GM19395 (cell line): Measurements from ENCODE around the gene HSFX1.
"Not testable (repeated sequence)": the region's sequence is repeated elsewhere in the genome, so short reads cannot be mapped to it uniquely, and the experiment has no call there.

Experiments
- ATAC-seq: cut with Tn5 transposase; IDR thresholded peaks from one replicate; pipeline ENCODE4 v1.9.1; 2021; ENCODE audit warnings: mild to moderate bottlenecking, moderate library complexity; ENCODE audit not compliant: unreplicated experiment

HSFX1 gene, protein sequence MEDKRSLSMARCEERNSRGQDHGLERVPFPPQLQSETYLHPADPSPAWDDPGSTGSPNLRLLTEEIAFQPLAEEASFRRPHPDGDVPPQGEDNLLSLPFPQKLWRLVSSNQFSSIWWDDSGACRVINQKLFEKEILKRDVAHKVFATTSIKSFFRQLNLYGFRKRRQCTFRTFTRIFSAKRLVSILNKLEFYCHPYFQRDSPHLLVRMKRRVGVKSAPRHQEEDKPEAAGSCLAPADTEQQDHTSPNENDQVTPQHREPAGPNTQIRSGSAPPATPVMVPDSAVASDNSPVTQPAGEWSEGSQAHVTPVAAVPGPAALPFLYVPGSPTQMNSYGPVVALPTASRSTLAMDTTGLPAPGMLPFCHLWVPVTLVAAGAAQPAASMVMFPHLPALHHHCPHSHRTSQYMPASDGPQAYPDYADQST

GRCh38 chrX:149773768-149774167, at the start of gene HSFX1:
Gene HSFX1 (plus strand): TSS chrX:149774068. CDS start chrX:149774682, 614 bp downstream.
- not testable (repeated sequence) for ATAC-seq

DNA sequence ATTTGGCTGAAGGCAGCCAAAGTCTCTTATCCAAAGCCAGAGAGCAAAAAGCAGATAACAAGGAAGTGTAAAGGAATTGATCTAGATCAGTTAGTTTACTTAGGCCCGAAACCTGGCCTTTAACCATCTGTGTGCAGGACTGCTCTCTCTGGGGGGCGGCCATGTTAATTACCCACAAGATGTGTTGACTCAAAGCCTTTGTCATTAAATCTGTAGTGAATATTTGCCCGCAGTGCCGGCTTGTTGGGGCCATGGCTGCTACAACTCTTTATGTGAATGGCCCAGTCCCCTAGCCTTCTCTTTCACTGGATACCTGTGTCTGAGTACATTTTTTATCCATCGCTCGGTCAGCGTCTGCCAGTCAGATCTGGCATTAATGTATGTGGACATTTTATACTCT, 46.6 kb upstream of the HSFX1 start:
- not testable (repeated sequence) for ATAC-seq

- ATAC-seq, result not testable (repeated sequence)
Observed at GRCh38 chrX:149742269-149742668, 31.6 kb upstream of the HSFX1 start.

- not testable (repeated sequence) for ATAC-seq
Observed at GRCh38 chrX:149746390-149747007, 27.4 kb upstream of the HSFX1 start.

GRCh38 chrX:149757206-149758067, 16.4 kb upstream of the HSFX1 start:
- ATAC-seq, result no peak

DNA sequence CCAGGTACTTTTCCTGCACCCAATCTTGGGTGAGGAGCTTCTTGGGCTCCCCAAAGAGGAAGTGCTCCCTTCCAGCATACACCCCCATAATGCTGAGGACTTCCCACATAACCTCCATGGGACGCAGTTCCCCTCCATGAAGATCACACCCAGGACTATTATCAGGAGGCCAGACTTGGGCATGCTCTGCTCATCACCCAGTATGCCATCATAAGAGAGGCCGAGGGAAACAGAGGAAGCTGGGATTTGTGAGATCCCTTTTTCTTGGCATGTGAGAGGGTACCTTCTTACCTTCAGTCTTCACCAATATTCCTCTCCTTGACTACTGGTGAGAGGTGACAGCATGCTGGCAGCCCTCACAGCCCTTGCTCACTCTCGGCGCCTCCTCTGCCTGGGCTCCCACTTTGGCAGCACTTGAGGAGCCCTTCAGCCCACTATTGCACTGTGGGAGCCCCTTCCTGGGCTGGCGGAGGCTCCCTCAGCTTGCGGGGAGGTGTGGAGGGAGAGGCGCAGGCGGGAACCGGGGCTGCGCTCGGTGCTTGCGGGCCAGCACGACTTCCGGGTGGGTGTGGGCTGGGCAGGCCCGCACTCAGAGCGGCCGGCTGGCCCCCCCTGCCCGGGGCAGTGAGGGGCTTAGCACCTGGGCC, 15.7 kb upstream of the HSFX1 start:
- ATAC-seq, result no peak

GRCh38 chrX:149758715-149759078, 15.2 kb upstream of the HSFX1 start:
- ATAC-seq, result not testable (repeated sequence)

DNA sequence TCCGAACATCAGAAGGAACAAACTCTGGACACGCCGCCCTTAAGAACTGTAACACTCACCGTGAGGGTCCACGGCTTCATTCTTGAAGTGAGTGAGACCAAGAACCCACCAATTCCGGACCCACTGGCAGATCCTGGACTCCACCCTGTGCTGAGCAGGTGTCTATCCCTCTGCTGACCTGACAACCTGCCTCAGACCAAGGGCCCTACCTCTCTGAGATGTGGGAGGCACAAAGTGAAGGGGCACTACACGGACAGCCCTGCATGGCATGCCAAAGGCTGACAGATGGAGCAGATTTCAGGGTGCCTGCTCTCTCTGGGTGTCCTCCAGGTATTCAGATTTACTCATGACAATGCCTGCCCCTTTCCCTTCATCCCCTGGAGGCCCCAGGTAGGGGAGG, 14.0 kb upstream of the HSFX1 start:
- ATAC-seq, result no peak

DNA sequence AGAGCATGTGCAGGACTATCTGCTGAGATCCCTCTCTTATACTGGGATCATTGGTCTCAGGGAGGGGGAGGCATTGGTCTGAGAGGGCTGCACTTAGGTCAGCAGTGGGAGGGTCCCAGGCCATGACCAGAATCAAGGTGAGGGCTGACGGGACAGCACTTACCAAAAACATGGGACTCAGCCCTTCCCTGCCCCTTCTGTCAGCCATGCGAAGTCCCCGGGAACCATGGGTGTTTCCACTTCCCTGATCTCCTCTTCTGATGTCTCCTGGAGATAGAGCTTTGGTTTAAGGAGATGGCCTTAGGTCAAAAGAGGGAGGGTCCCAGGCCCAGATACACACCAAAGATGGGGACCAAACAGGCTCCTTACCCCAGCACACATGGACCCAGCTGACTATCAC, 12.9 kb upstream of the HSFX1 start:
- no peak for ATAC-seq

DNA sequence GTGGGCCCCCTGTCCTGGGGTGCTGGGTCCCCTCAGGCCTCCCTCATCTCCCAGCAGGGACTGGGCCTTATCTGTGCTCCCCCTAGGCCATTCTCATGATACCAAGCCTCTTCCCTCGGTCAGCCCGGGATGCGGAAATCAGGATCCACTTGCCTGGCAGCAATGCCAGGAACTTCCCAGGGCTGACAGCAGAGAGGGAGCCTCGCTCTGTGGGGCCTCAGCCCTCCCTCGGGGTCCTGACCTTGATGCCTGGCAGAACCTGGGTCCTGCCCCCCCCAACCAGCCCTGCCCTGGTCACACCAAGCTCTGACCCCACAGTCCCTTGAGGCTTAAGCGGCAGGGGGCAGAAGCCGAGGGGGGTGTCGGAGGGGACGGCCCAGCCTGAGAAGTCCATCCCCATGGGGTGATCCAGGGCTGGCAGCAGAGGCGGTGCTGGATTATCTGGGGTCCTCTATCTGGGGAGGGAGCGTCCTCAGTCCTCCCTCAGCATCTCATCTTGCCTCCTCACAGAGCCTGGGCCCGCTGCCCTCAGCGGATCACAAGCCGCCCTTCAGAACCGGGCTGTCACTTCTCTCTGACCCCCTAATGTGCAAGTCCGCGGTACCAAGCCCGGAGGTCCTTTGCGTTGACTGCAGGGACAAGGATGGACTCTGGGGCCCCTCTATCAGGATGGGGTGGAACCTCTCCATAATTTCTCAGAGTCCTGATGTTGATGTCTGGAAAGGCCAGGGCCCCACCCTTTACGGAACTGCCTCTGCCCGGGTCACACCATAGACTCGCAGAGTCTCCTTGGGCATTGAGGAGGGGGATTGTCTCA, 11.8 kb upstream of the HSFX1 start:
- ATAC-seq, result not testable (repeated sequence)

GRCh38 chrX:149762696-149763614, 10.9 kb upstream of the HSFX1 start:
- no peak for ATAC-seq

DNA sequence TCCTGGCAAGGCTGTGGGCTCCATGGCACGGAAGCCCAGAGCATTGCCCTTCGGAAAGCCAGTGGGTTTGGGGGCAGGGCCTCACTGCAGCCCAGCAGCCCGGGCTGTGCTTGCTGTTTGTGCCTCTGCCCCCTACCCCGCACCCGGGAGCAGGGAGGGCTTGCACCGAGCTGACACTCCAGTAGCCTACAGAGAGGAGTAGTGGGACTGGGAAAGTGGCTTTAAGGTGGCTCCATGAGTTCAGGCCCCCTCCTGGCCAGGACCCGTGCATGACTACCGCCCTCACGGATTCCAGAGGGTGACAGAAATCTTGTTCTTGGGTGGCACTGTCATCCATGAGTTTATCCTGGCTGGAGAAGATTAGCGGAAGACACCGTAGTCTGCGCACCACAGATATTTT, 3.5 kb upstream of the HSFX1 start:
- not testable (repeated sequence) for ATAC-seq

DNA sequence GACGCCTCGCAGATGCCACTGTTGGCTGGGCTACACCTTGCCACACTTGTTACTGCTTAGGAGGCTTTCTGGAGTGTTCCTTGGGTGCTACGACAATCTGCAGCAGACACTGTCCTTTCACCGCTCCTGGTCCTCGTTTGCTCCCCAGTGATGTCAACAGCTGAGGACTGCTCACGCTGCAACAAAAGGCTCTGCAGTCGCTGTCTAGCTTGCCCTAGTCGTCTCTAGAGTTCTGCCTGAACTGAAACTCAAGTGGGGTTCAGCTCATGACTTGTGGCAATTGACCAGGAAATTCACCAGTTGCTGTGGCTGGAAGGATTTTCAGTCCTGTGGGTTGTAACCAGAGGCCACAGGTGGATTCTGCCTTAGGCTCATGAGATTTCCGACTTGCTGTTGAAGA, 842 bp upstream of the HSFX1 start:
- not testable (repeated sequence) for ATAC-seq

- ATAC-seq, result not testable (repeated sequence)
Observed at GRCh38 chrX:149777999-149778398, 4.1 kb downstream of the HSFX1 start.

DNA sequence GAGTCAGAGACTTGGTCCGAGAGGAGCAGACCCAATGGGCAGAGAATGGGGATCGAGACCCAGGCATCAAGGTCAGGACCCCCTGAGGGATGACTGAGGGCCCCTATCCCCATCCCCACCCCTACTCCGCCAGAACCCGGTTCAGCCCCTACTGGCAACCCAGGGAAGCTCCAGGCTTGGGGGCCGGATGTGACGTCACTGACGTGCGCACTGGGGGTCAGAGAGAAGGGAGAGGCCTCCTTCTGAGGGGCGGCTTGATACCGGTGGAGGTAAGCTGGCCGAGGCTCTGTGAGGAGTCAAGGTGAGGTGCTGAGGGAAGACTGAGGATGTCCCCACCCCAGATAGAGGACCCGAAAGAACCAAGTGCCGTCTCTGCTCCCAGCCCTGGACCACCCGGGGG, 7.9 kb downstream of the HSFX1 start, which contains the start of gene MAGEA9:
MAGEA9 (plus strand) TSS at position 204 of the 400 bp plus-strand sequence. CDS start 4,281 bp downstream, outside the sequence.
- ATAC-seq, result not testable (repeated sequence)

- peak; percentile 99 for ATAC-seq
Observed at GRCh38 chrX:149795531-149795930, 21.7 kb downstream of the HSFX1 start.

DNA sequence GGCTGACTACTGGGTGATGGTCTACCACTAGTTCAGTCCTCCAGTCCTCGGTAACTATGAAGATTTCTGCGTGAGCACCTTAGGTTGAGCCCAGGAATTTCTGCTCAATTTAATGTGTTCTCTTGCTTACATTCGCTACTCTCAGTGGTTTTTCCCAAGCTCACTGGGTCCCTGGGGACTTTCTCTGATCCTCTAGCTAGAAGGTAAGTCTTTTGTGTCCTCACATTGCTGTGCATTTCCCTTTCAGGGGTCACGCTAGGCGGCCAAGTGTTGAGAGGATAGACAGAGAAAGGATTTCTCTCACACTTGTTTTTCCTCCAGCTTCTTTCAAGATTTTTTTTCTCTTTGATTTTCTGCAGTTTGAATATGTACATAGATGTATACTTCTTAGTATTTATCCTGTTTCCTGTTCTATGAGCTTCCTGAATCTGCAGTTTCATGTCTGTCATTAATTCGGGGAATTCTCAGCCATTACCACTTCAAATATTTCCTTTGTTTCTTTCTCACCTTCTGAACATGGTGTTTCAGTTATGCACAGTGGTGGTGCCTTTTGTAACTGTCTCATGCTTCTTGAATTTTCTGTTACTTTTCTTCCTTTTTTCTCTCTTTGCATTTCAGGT, 25.3 kb downstream of the HSFX1 start:
- no peak for ATAC-seq

- ATAC-seq, result no peak
Observed at GRCh38 chrX:149799938-149800337, 26.1 kb downstream of the HSFX1 start.
